ENCODE data around the gene FBXO11. TPM values are rescaled to one million over a fixed set of nuclear protein-coding genes. Genes with fewer than 3 reads are reported as not detected.
A peak's percentile ranks its signal among the peaks of the same experiment; 100 is the strongest.
"Not testable (repeated sequence)": the region's sequence is repeated elsewhere in the genome, so short reads cannot be mapped to it uniquely, and the experiment has no call there.

Gene FBXO11
- total RNA-seq = 10 to 100 TPM; 47.0 to 51.8 TPM
- long read RNA-seq, full-length matches to known transcripts = 10 of 16 reads
- long read RNA-seq, partial matches to known transcripts = 2 of 16 reads
- long read RNA-seq, other reads (novel, unspliced or antisense) = 4 of 16 reads

DNA sequence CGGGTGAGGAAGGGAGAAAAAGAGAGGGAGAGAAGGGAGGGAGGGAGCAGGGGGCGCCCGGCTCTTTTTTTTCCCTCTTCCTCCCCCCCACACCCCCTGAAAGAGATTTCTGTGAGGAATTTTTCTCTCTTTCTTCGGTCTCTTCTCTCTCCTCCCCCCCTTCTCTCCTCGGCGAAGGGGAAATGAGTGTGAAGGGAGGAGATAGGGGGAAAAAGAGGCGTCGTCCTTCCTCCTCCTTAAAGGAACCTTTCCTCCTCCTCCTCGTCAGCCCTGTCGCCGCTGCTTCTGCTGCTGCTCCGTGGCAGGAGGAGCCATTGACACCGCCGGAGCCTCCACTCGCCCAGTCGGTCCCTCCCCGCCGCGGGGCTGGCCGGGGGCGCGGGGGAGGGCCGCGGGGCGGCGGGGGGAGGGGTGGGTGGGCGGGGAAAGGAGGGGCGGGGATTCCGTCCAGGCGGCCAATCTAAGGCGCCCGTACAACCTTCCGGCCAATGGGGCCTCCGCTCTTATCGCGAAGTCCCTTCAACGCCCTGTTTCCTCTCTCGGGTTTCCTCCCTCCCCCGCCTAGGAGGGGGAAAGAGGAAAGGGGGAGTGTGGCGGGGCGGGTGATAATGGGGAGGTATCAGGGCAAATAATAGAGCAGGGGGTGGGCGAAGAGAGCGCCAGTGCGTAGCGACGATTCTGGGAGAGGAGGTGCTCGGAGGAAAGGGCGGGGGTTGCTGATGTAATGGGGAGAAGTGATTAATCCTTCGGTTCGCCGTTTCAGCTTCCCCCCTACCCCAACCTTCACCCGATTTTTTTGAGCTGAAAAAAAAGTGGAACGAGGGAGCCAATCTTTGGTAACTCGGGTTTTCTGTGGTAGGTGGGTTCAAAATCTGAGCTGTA lies at the start of gene FBXO11:
Gene FBXO11 (minus strand): TSS at position 342 of the 882 bp plus-strand sequence. CDS start 778 bp downstream, outside the sequence.
- DNase-seq = peak; percentile 90 to 97
- intact Hi-C loops (cut with DNase I, micrococcal nuclease) = no loop called here
- ATAC-seq = peak; percentile 85

GRCh38 chr2:47950340-47951301 lies 44.3 kb upstream of the FBXO11 start:
- intact Hi-C loops (cut with DNase I, micrococcal nuclease) = no loop called here
- no peak for ATAC-seq
- DNase-seq = no peak

GRCh38 chr2:47946593-47946992 lies 40.3 kb upstream of the FBXO11 start:
- ATAC-seq = no peak
- intact Hi-C loops (cut with DNase I, micrococcal nuclease) = no loop called here
- DNase-seq = no peak

DNA sequence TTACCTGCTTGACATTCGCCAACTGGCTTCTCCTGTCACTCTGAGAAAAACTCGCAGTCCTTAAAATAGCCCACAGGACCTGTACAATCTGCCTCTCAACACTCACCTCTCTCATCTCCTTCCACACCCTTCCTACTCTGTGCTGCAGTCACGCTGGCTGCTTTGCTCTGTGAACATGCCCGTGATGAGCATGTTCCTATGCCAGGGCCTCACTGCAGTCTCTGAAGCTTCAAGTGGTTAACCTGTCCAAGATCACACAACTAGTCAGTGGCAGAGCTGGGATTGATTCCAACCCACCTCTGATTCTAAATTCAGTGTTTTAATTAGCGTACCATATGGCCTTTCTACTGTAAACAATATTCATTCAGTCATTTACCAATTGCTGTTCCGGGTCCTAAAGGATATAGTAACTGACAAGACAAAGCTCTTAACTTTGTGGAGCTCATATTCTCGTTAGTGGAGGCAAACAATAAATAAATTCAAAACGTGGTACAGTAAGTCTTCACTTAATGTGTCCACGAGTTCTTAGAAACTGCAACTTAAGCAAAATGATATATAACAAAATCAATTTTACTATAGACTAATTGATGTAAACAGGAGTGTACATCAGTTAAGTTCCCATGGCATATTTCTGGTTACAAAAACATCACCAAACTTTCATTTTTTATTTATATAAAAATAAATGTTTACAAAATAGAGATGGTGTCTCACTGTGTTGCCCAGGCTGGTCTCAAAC lies 38.9 kb upstream of the FBXO11 start:
- DNase-seq = no peak
- intact Hi-C loops (cut with DNase I, micrococcal nuclease) = no loop called here
- ATAC-seq = no peak

DNA sequence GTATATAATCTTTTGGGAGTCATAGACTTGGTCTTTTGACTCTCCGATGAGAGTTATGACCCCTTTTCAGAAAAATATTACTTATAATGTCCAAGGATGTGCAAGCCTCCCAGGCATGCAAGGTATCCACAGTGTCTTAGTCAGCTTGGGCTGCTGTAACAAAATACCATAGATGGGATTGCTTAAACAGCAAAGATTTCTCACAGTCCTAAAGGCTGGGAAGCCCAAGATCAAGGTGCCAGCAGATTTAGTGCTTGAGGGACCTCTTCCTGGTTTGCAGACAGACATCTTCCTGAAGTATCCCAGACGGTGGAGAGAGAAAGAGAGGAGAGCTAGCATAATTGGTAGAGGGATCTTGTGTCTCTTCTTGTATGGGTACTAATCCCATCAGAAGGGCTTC lies 35.6 kb upstream of the FBXO11 start:
- ATAC-seq (no peak), DNase-seq (no peak)
- intact Hi-C loops (cut with DNase I, micrococcal nuclease) = no loop called here

GRCh38 chr2:47937677-47938076 lies 31.4 kb upstream of the FBXO11 start:
- ATAC-seq (no peak), DNase-seq (no peak)
- intact Hi-C loops (cut with DNase I, micrococcal nuclease) = no loop called here

DNA sequence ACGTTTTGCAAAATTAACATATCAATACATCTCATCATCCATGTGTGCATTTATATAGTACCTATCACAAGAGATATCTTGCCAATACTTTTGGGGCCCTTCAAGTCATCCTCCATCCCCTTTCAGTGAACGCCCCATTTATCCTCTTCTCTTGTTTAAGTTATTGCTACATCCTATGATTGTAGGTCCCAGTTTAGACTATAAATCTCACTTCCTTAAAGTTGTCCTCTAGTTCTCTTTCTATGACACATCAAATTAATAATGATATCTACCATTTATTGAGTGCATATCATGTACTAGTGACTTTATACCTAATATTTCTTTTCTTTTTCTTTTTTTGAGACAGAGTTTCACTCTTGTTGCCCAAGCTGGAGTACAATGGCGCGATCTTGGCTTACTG lies 28.8 kb upstream of the FBXO11 start:
- ATAC-seq (no peak), DNase-seq (no peak)
- intact Hi-C loops (cut with DNase I, micrococcal nuclease) = no loop called here

DNA sequence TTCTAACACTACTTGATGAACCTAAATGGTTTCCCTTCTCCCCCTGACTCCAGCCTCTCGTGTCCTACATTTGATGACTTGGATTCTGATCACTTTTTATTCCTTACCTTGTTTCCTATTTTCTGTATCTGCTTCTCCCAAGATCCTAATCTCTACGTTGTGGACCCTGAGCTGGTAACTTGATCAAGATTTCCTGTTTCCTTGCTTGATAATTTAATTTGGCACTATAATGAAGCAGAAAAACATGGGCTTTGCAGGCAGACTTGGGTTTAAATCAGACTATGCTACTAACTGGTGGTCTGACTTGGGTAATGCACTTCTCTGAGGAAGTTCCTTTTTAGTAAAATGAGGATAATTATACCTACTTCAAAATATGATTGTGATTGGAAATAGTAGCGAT lies 11.7 kb upstream of the FBXO11 start:
- intact Hi-C loops (cut with DNase I, micrococcal nuclease) = no loop called here
- ATAC-seq (no peak), DNase-seq (no peak)

GRCh38 chr2:47917276-47917961 lies 11.1 kb upstream of the FBXO11 start:
- ATAC-seq = no peak
- DNase-seq = no peak
- intact Hi-C loops (cut with DNase I, micrococcal nuclease) = no loop called here

GRCh38 chr2:47916412-47916811 lies 10.1 kb upstream of the FBXO11 start:
- intact Hi-C loops (cut with DNase I, micrococcal nuclease) = no loop called here
- no peak for ATAC-seq

GRCh38 chr2:47910662-47911061 lies 4.4 kb upstream of the FBXO11 start:
- DNase-seq; intact Hi-C loops (cut with DNase I, micrococcal nuclease); ATAC-seq: not testable (repeated sequence)

More at GRCh38 chr2:47916412-47916811, 10.1 kb upstream of the FBXO11 start:
- no peak for DNase-seq

GRCh38 chr2:47908682-47909081 lies 2.4 kb upstream of the FBXO11 start:
- no peak for DNase-seq
- no peak for ATAC-seq
- intact Hi-C loops (cut with DNase I, micrococcal nuclease) = no loop called here

DNA sequence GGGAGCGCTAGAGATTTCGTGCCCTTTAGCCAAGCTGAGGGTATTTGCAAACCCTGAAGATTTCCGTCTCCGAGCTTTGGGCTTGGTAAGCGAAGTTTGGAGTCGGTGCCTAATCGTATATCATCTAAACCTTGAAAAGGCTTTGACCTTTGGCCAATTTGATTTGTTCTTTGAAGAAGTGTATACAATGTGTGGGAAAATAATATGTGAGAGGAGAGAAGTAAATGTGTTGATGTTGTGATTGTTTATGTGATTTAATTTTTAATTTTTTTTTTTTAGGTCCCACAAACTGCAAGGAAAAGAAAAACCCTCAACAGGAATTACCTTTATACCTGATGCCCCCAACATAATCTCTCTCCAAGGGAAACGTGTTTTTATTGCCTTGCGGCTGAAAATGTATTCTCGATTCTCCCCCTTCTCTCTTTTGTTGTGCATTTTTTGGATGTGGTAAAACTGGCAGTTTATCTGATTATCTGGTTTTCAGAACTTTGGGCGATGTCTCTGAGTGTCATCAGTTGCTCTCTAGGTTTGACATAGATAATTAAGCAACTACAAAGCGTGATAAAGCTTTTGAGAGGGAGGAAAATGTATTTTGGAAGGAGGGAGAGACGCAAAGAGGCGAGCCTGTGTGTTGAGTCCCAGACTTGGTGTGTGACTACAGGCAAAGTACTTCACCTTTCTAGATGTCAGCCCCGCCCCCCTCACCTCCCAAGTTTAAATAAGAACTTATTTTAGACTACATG lies 912 bp upstream of the FBXO11 start:
- DNase-seq (peak; percentile 38 to 66), ATAC-seq (peak; percentile 45)
- intact Hi-C loops (cut with DNase I, micrococcal nuclease) = no loop called here

- DNase-seq (peak; percentile 45 to 73), ATAC-seq (peak; percentile 29)
- intact Hi-C loops (cut with DNase I, micrococcal nuclease) = no loop called here
These were observed 727 bp downstream of the FBXO11 start for GRCh38 chr2:47905386-47906156.

GRCh38 chr2:47903781-47904490 lies 2.4 kb downstream of the FBXO11 start:
- no peak for DNase-seq
- intact Hi-C loops (cut with DNase I, micrococcal nuclease) = no loop called here
- no peak for ATAC-seq

DNA sequence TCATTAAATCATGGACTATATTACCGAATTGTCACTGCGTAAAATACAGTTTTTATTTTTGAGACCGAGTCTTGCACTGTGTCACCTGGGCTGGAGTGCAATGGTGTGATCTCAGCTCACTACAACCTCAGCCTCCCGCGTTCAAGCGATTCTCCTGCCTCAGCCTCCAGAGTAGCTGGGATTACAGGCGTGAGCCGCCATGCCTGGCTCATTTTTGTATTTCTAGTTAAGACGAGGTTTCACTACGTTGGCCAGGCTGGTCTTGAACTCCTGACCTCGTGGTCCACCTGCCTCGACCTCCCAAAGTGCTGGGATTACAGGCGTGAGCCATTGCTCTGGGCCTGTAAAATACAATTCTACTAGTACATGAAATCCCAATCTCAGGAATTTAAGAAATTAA lies 4.4 kb downstream of the FBXO11 start:
- not testable (repeated sequence) for DNase-seq

More for the DNA sequence above, 4.4 kb downstream of the FBXO11 start:
- ATAC-seq; intact Hi-C loops (cut with DNase I, micrococcal nuclease): not testable (repeated sequence)
